Measurements from ENCODE around the gene CEP83.
"Not testable (repeated sequence)": the region's sequence is repeated elsewhere in the genome, so short reads cannot be mapped to it uniquely, and the experiment has no call there.

CEP83 gene

GRCh38 chr12:94434171-94434570 lies 25.5 kb downstream of the CEP83 start:
- H3K27ac ChIP-seq (ENCODE audit: low read depth, low read length), result no peak overlapping the region
- 0 out of 2 replicates have a peak, but pooled peaks cover 8% of the 10 kb centered on the region for H3K36me3 ChIP-seq (ENCODE audit: insufficient read depth, low read length)
- no peaks in the 10 kb centered on the region for H3K4me1 ChIP-seq (ENCODE audit: control insufficient read depth, insufficient read depth, low read length, unreplicated experiment)
- no peak overlapping the region for H3K4me3 ChIP-seq (ENCODE audit: low read depth, low read length)
- H3K79me2 ChIP-seq (ENCODE audit: control insufficient read depth, insufficient read depth, low read length, unreplicated experiment), result peaks cover 12% of the 10 kb centered on the region
- no peak overlapping the region for H2AFZ ChIP-seq (ENCODE audit: low read length, unreplicated experiment)
- H3K27me3 ChIP-seq (ENCODE audit: insufficient read depth, low read length), result no peaks in the 10 kb centered on the region

GRCh38 chr12:94433744-94434143 lies 25.9 kb downstream of the CEP83 start:
- Histone ChIP-seq H3K36me3 (ENCODE audit: insufficient read depth, low read length) (0 out of 2 replicates have a peak, but pooled peaks cover 8% of the 10 kb centered on the region), H3K4me3 (ENCODE audit: low read depth, low read length) (no peak overlapping the region), H3K27me3 (ENCODE audit: insufficient read depth, low read length) (no peaks in the 10 kb centered on the region), H3K4me1 (ENCODE audit: control insufficient read depth, insufficient read depth, low read length, unreplicated experiment) (no peaks in the 10 kb centered on the region), H3K79me2 (ENCODE audit: control insufficient read depth, insufficient read depth, low read length, unreplicated experiment) (peaks cover 12% of the 10 kb centered on the region), H3K27ac (ENCODE audit: low read depth, low read length) (no peak overlapping the region), H2AFZ (ENCODE audit: low read length, unreplicated experiment) (no peak overlapping the region)

GRCh38 chr12:94430304-94430703 lies 29.4 kb downstream of the CEP83 start:
- Histone ChIP-seq H2AFZ (ENCODE audit: low read length, unreplicated experiment) (no peak overlapping the region), H3K4me1 (ENCODE audit: control insufficient read depth, insufficient read depth, low read length, unreplicated experiment) (peaks cover 15% of the 10 kb centered on the region), H3K27ac (ENCODE audit: low read depth, low read length) (no peak overlapping the region), H3K27me3 (ENCODE audit: insufficient read depth, low read length) (no peaks in the 10 kb centered on the region), H3K36me3 (ENCODE audit: insufficient read depth, low read length) (0 out of 2 replicates have a peak, but pooled peaks cover 8% of the 10 kb centered on the region), H3K79me2 (ENCODE audit: control insufficient read depth, insufficient read depth, low read length, unreplicated experiment) (peaks cover 10% of the 10 kb centered on the region), H3K4me3 (ENCODE audit: low read depth, low read length) (no peak overlapping the region)

- H3K4me1 ChIP-seq (ENCODE audit: control insufficient read depth, insufficient read depth, low read length, unreplicated experiment), result peaks cover 15% of the 10 kb centered on the region
- 0 out of 2 replicates have a peak, but pooled peaks cover 8% of the 10 kb centered on the region for H3K36me3 ChIP-seq (ENCODE audit: insufficient read depth, low read length)
- no peaks in the 10 kb centered on the region for H3K27me3 ChIP-seq (ENCODE audit: insufficient read depth, low read length)
- no peak overlapping the region for H3K4me3 ChIP-seq (ENCODE audit: low read depth, low read length)
- no peak overlapping the region for H2AFZ ChIP-seq (ENCODE audit: low read length, unreplicated experiment)
- H3K79me2 ChIP-seq (ENCODE audit: control insufficient read depth, insufficient read depth, low read length, unreplicated experiment), result peaks cover 5% of the 10 kb centered on the region
- no peak overlapping the region for H3K27ac ChIP-seq (ENCODE audit: low read depth, low read length)
Observed at GRCh38 chr12:94429633-94430032, 30.0 kb downstream of the CEP83 start.

- H3K27me3 ChIP-seq (ENCODE audit: insufficient read depth, low read length), result no peaks in the 10 kb centered on the region
- H3K27ac ChIP-seq (ENCODE audit: low read depth, low read length), result no peak overlapping the region
- H3K4me3 ChIP-seq (ENCODE audit: low read depth, low read length), result no peak overlapping the region
- no peak overlapping the region for H2AFZ ChIP-seq (ENCODE audit: low read length, unreplicated experiment)
- H3K36me3 ChIP-seq (ENCODE audit: insufficient read depth, low read length), result 0 out of 2 replicates have a peak, but pooled peaks cover 8% of the 10 kb centered on the region
- peaks cover 15% of the 10 kb centered on the region for H3K4me1 ChIP-seq (ENCODE audit: control insufficient read depth, insufficient read depth, low read length, unreplicated experiment)
- H3K79me2 ChIP-seq (ENCODE audit: control insufficient read depth, insufficient read depth, low read length, unreplicated experiment), result peaks cover 4% of the 10 kb centered on the region
Observed at GRCh38 chr12:94429191-94429590, 30.5 kb downstream of the CEP83 start.

GRCh38 chr12:94427501-94428381 lies 31.9 kb downstream of the CEP83 start:
- Histone ChIP-seq H3K36me3 (ENCODE audit: insufficient read depth, low read length) (0 out of 2 replicates have a peak, but pooled peaks cover 9% of the 10 kb centered on the region), H2AFZ (ENCODE audit: low read length, unreplicated experiment) (no peak overlapping the region), H3K4me1 (ENCODE audit: control insufficient read depth, insufficient read depth, low read length, unreplicated experiment) (peaks cover 15% of the 10 kb centered on the region), H3K27me3 (ENCODE audit: insufficient read depth, low read length) (no peaks in the 10 kb centered on the region), H3K27ac (ENCODE audit: low read depth, low read length) (peak overlapping the region; percentile 21), H3K4me3 (ENCODE audit: low read depth, low read length) (peak overlapping the region; percentile 52), H3K79me2 (ENCODE audit: control insufficient read depth, insufficient read depth, low read length, unreplicated experiment) (peaks cover 4% of the 10 kb centered on the region)

- H3K27me3 ChIP-seq (ENCODE audit: insufficient read depth, low read length), result no peaks in the 10 kb centered on the region
- no peak overlapping the region for H2AFZ ChIP-seq (ENCODE audit: low read length, unreplicated experiment)
- peaks cover 4% of the 10 kb centered on the region for H3K79me2 ChIP-seq (ENCODE audit: control insufficient read depth, insufficient read depth, low read length, unreplicated experiment)
- 0 out of 2 replicates have a peak, but pooled peaks cover 12% of the 10 kb centered on the region for H3K36me3 ChIP-seq (ENCODE audit: insufficient read depth, low read length)
- peaks cover 15% of the 10 kb centered on the region for H3K4me1 ChIP-seq (ENCODE audit: control insufficient read depth, insufficient read depth, low read length, unreplicated experiment)
- H3K4me3 ChIP-seq (ENCODE audit: low read depth, low read length), result no peak overlapping the region
- H3K27ac ChIP-seq (ENCODE audit: low read depth, low read length), result no peak overlapping the region
Observed at GRCh38 chr12:94426049-94426448, 33.6 kb downstream of the CEP83 start.

GRCh38 chr12:94424830-94425229 lies 34.8 kb downstream of the CEP83 start:
- not testable (repeated sequence) for H2AFZ ChIP-seq (ENCODE audit: low read length, unreplicated experiment); H3K36me3 ChIP-seq (ENCODE audit: insufficient read depth, low read length); H3K27me3 ChIP-seq (ENCODE audit: insufficient read depth, low read length); H3K79me2 ChIP-seq (ENCODE audit: control insufficient read depth, insufficient read depth, low read length, unreplicated experiment); H3K27ac ChIP-seq (ENCODE audit: low read depth, low read length)
- Histone ChIP-seq H3K4me3 (ENCODE audit: low read depth, low read length) (peak overlapping the region; percentile 51; the same call in 1 of the 2 replicates), H3K4me1 (ENCODE audit: control insufficient read depth, insufficient read depth, low read length, unreplicated experiment) (peaks cover 15% of the 10 kb centered on the region)

- Histone ChIP-seq H3K36me3 (ENCODE audit: insufficient read depth, low read length) (0 out of 2 replicates have a peak, but pooled peaks cover 6% of the 10 kb centered on the region), H2AFZ (ENCODE audit: low read length, unreplicated experiment) (no peak overlapping the region), H3K27me3 (ENCODE audit: insufficient read depth, low read length) (no peaks in the 10 kb centered on the region), H3K4me3 (ENCODE audit: low read depth, low read length) (no peak overlapping the region), H3K4me1 (ENCODE audit: control insufficient read depth, insufficient read depth, low read length, unreplicated experiment) (peaks cover 2% of the 10 kb centered on the region), H3K27ac (ENCODE audit: low read depth, low read length) (no peak overlapping the region), H3K79me2 (ENCODE audit: control insufficient read depth, insufficient read depth, low read length, unreplicated experiment) (peaks cover 4% of the 10 kb centered on the region)
Observed at GRCh38 chr12:94421868-94422740, 37.6 kb downstream of the CEP83 start.

- 0 out of 2 replicates have a peak, but pooled peaks cover 6% of the 10 kb centered on the region for H3K36me3 ChIP-seq (ENCODE audit: insufficient read depth, low read length)
- no peaks in the 10 kb centered on the region for H3K27me3 ChIP-seq (ENCODE audit: insufficient read depth, low read length)
- H3K79me2 ChIP-seq (ENCODE audit: control insufficient read depth, insufficient read depth, low read length, unreplicated experiment), result peaks cover 3% of the 10 kb centered on the region
- H3K4me3 ChIP-seq (ENCODE audit: low read depth, low read length), result no peak overlapping the region
- H3K27ac ChIP-seq (ENCODE audit: low read depth, low read length), result no peak overlapping the region
- no peak overlapping the region for H2AFZ ChIP-seq (ENCODE audit: low read length, unreplicated experiment)
- H3K4me1 ChIP-seq (ENCODE audit: control insufficient read depth, insufficient read depth, low read length, unreplicated experiment), result no peaks in the 10 kb centered on the region
Observed at GRCh38 chr12:94418517-94418916, 41.1 kb downstream of the CEP83 start.
